ENCODE results near the gene LRRIQ4. TPM values are rescaled to one million over a fixed set of nuclear protein-coding genes. Genes with fewer than 3 reads are reported as not detected.

The LRRIQ4 gene
- total RNA-seq, 4 donors from 2014 or later, result 0.22 to 0.38 TPM; not detected in 2

DNA sequence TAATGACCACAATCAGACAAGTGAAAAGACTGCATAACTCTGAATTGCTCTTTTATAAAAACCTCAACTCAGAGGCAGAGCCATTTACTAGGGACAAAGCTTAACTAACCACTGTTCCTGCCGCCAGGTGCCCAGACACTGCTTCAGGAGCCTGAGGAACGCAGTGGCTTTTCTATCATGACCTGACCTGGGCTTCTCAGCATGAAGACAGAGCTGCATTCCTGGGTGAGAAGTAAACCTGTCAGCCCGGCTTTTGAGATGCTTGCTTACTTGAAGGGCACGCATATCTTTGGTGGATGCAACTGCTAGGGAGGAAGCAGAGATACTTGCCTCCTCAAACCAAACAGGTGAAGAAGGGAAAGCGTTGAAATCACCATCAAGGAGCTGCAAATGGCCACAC, 49.2 kb downstream of the LRRIQ4 start:
- no peak for TF ChIP-seq CTCF (IDR thresholded peaks at IDR 0.05; ENCODE audit: low read depth)

- no peak for TF ChIP-seq CTCF (IDR thresholded peaks at IDR 0.05; ENCODE audit: low read depth)
Observed at GRCh38 chr3:169863458-169863899, 50.8 kb downstream of the LRRIQ4 start.

DNA sequence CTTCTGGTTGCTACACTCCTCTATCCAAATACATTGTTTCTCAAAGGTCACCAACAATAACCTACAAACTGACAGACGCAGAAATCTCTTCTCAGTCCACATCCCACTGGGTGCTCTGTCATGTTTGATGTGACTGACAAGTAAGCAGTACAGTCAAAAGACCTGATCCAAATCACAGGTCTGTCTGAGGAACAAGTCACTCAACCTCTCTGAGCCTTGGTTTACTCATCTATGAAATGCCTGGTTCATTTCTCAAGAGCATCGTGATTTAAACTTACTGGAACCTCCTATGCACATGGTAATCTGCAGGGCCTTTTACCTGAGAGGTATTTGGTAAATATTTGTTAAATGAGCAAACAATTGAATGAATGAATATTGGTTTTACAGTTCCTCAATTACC, 51.6 kb downstream of the LRRIQ4 start:
- TF ChIP-seq CTCF (IDR thresholded peaks at IDR 0.05; ENCODE audit: low read depth), result no peak

DNA sequence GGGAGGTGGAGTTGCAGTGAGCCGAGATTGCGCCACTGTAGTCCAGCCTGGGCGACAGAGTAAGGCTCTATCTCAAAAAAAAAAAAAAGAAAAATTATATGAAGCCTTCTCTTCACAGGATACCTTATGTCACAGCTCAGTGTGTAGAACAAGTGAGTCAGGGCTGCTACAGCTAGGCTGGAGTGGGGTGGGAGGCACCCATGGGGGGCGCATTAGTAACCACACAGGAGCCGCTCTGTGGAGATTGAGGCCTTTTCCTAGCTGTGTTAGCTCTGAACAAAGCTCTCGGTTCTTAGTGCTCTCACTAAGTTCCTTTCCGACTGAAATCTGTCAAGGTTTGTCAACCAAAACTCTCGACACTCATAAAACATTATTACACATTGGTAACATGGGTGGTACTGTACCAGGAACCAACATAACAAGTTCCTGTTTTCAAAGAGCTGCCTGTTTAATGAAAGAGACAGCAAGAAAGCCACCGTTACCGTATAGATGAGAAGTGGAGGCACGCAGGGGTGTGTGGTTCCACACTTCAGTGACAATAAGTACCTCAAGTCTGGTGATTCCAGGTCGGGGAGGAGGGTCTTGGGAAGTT, 52.6 kb downstream of the LRRIQ4 start:
- TF ChIP-seq CTCF (IDR thresholded peaks at IDR 0.05; ENCODE audit: low read depth), result no peak

DNA sequence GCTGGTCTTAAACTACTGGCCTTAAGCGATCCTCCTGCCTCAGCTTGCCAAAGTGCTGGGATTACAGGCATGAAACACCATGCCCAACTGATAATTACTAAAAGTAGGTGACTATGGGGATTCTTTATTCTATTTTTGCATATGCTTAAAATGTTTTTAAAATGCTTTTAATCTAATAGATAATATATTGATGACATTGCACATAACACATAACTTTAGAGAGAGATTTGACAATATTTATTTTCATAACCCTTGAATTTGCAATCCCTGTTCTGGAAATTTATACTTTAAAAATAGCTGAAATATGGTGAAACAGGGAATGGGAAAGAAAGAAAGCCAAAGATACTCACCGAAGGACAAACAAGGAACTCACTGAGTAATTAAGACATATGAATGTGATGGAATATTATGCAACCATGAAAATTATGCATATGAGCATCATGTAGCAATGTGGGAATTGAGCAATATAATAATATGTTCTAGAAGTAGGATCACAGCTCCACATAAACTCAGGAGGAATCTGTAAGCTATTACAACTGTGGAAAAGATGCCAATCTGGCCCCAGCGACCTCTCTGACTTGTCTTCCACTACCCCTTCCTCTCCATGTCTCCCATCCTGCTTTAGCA, 55.0 kb downstream of the LRRIQ4 start:
- TF ChIP-seq CTCF (IDR thresholded peaks at IDR 0.05; ENCODE audit: low read depth), result no peak

GRCh38 chr3:169868369-169868768, 55.7 kb downstream of the LRRIQ4 start:
- no peak for TF ChIP-seq CTCF (IDR thresholded peaks at IDR 0.05; ENCODE audit: low read depth)

- TF ChIP-seq CTCF (IDR thresholded peaks at IDR 0.05; ENCODE audit: low read depth), result no peak
Observed at GRCh38 chr3:169869484-169870220, 57.0 kb downstream of the LRRIQ4 start, which contains the start of gene LRRC31. LRRC31 (minus strand) TSS chr3:169869935; CDS start chr3:169869807, 128 bp downstream.
